Colonic mucosa (tissue), 4 donors: ENCODE data around the gene CCDC43. TPM values are rescaled to one million over a fixed set of nuclear protein-coding genes. Genes with fewer than 3 reads are reported as not detected.
"Not testable (repeated sequence)": the region's sequence is repeated elsewhere in the genome, so short reads cannot be mapped to it uniquely, and the experiment has no call there.

Experiments used
- DNase-seq: peaks from one replicate; pipeline ENCODE4 v3.0.0-alpha.2; 2020
- H3K27ac ChIP-seq: fragments of 200-600 bp; one replicate; pipeline ENCODE4 v1.8.0; 2021
- H3K27me3 ChIP-seq: fragments of 200-600 bp; one replicate; pipeline ENCODE4 v1.8.0; 2021
- H3K36me3 ChIP-seq: fragments of 200-600 bp; one replicate; pipeline ENCODE4 v1.8.0; 2021
- H3K4me1 ChIP-seq: fragments of 200-600 bp; one replicate; pipeline ENCODE4 v1.8.0; 2021; ENCODE audit warnings: mild to moderate bottlenecking
- H3K4me3 ChIP-seq: fragments of 200-600 bp; one replicate; pipeline ENCODE4 v1.8.0; 2021
- H3K9ac ChIP-seq, 2 donors: one replicate each; pipeline ENCODE4 v1.7.0; 2013; ENCODE audit warnings: control low read depth in 2 of 2, low read depth in 2 of 2, low read length in 2 of 2
- H3K9me3 ChIP-seq: fragments of 200-600 bp; one replicate; pipeline ENCODE4 v1.8.0; 2021
- intact Hi-C: fragments of 100-400 bp; cut with DNase I; formaldehyde crosslinking; loops from one replicate; pipeline ENCODE4 v1.14.1; 2022
- total RNA-seq, 2 donors: library from RNA; stranded (reverse); fragmentation: NEBNext Ultra II Directional in 1 of 2; extraction: Animal tissue kit (Norgen Biotek cat#: 25700) in 1 of 2; gene quantifications; one replicate each; pipeline ENCODE4 v1.2.1, GENCODE V29; 2021
- TF ChIP-seq, protein P1 (sequence below): fragments of 200-600 bp; IDR thresholded peaks from one replicate; pipeline ENCODE4 v1.8.0; 2022; ENCODE audit warnings: antibody characterized with exemption, mild to moderate bottlenecking
- donor health status: healthy.
- donor health status: DM: no; HTN: no; CAD: no.
- donor health status: DM: no; HTN: no; CAD: no.

The CCDC43 gene, protein sequence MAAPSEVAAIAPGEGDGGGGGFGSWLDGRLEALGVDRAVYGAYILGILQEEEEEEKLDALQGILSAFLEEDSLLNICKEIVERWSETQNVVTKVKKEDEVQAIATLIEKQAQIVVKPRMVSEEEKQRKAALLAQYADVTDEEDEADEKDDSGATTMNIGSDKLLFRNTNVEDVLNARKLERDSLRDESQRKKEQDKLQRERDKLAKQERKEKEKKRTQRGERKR
- total RNA-seq: 10 to 100 TPM; 22.2 to 25.5 TPM

DNA sequence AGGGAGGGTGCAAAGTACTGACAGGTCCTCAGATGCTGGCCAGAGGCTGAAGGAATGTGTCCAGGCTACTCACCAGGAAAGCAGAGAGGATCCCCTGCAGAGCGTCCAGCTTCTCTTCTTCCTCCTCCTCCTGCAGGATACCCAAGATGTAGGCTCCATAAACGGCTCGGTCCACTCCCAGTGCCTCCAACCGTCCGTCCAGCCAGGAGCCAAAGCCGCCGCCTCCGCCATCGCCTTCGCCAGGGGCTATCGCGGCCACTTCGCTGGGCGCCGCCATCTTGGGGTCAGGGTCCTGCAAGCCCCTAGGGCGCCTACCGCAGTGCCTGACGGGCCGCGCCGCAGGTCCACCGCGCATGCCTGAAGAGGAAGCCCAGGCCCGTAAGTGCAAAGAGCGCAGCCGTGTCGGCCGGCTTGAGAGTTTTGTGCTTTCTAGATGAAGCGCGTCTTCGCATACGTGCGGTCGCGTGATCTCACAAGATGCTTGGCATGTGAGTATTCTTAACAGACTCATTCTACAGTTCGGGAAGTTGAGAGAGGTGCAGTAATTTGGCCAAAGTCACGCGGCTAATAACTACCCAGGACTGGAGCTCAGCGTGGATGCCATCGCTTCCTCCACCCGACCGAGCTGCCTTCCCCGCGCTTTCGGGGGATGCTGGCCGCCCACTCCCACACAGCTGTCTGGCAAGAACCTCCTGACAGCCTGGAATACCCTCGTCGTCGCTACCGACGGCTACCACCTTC lies at the start of gene CCDC43:
TSS of gene CCDC43 (minus strand) at position 300 of the 741 bp plus-strand sequence. CDS start at position 277, 23 bp downstream.
- TF ChIP-seq, protein P1, sequence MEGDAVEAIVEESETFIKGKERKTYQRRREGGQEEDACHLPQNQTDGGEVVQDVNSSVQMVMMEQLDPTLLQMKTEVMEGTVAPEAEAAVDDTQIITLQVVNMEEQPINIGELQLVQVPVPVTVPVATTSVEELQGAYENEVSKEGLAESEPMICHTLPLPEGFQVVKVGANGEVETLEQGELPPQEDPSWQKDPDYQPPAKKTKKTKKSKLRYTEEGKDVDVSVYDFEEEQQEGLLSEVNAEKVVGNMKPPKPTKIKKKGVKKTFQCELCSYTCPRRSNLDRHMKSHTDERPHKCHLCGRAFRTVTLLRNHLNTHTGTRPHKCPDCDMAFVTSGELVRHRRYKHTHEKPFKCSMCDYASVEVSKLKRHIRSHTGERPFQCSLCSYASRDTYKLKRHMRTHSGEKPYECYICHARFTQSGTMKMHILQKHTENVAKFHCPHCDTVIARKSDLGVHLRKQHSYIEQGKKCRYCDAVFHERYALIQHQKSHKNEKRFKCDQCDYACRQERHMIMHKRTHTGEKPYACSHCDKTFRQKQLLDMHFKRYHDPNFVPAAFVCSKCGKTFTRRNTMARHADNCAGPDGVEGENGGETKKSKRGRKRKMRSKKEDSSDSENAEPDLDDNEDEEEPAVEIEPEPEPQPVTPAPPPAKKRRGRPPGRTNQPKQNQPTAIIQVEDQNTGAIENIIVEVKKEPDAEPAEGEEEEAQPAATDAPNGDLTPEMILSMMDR: no peak
- no peaks in the 10 kb centered on the region for H3K27me3 ChIP-seq
- peak within 1 kb of the TSS; percentile 84 for H3K4me3 ChIP-seq
- H3K36me3 ChIP-seq: no peaks in the 10 kb centered on the region
- peak; percentile 93 for DNase-seq
- H3K27ac ChIP-seq: peak within 1 kb of the TSS; percentile 68
- H3K9ac ChIP-seq: peak within 1 kb of the TSS; percentile 87 to 95
- H3K9me3 ChIP-seq: no peaks in the 10 kb centered on the region
- intact Hi-C loops: no loop called here
- H3K4me1 ChIP-seq: no peaks in the 10 kb centered on the region

DNA sequence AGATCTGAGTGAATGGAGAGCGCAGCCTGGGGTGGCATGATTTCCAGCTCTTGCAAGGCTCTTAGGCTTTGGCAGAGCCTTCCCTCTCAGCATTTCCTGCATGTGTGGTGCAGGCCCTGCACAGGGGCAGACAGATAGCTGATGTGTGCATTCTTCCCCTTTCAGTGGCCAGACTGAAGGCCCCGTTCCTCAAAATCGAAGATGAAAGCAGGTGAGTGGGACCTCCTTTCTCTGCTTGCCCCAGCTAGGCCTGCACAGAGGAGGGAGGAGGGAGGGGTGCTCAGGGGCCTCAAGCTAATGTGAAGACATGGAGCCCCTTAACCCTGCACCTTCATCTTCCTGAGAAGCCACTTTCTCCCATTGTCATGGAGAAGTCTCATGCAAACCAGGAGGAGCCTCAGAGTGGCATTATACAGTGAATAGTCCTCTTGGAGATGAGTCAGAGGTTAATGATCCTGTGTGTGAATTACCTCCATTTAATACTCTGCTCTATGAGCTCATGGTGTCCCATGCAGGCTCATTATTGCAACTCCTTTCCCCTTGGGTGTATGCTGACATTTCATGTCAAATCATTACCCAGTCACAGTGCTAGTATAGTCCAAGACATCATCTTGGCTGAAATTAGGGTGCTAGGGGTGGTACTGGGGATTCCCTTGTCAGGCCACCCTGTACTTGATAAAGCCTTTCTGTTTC lies 48.8 kb upstream of the CCDC43 start:
- intact Hi-C loops: no loop called here
- TF ChIP-seq, protein P1: no peak
- no peak for DNase-seq

GRCh38 chr17:44736551-44737240 lies 47.1 kb upstream of the CCDC43 start:
- Histone ChIP-seq H3K4me3 (no peak overlapping the region), H3K27me3 (no peaks in the 10 kb centered on the region), H3K27ac (no peak overlapping the region), H3K36me3 (no peaks in the 10 kb centered on the region), H3K9me3 (no peaks in the 10 kb centered on the region), H3K9ac (no peak overlapping the region), H3K4me1 (no peaks in the 10 kb centered on the region)
- TF ChIP-seq, protein P1: no peak
- intact Hi-C loops: no loop called here
- DNase-seq: no peak

More for the DNA sequence above, 48.8 kb upstream of the CCDC43 start:
- Histone ChIP-seq H3K4me3 (no peak overlapping the region), H3K27me3 (no peaks in the 10 kb centered on the region), H3K27ac (no peak overlapping the region), H3K9me3 (no peaks in the 10 kb centered on the region), H3K4me1 (no peaks in the 10 kb centered on the region), H3K36me3 (no peaks in the 10 kb centered on the region), H3K9ac (no peak overlapping the region)

DNA sequence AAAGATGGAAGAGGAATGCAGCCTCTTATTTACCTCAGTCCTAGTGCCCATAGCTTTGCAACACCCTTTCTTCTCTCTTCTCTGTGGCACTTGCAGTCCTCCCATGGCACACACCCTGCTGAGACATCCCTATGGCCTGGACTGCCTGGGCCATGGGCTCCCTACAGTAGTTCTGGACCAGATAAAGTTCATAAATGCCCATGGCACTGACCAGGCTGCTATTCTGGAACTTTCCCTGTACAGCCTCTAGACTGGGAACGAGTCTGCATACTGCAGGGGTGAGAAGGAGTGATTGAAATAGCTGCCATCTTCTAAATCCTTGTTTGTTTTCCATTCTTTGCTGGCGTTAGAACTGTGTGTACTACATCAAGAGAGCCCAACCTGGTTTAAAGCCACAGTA lies 44.7 kb upstream of the CCDC43 start:
- Histone ChIP-seq H3K27ac (no peak overlapping the region), H3K27me3 (no peaks in the 10 kb centered on the region), H3K36me3 (no peaks in the 10 kb centered on the region), H3K9ac (no peak overlapping the region), H3K4me1 (no peaks in the 10 kb centered on the region), H3K9me3 (no peaks in the 10 kb centered on the region), H3K4me3 (no peak overlapping the region)
- intact Hi-C loops: no loop called here
- TF ChIP-seq, protein P1: no peak
- no peak for DNase-seq

- no peak overlapping the region for H3K27ac ChIP-seq
- intact Hi-C loops: no loop called here
- no peak for DNase-seq
- H3K36me3 ChIP-seq: no peaks in the 10 kb centered on the region
- no peaks in the 10 kb centered on the region for H3K9me3 ChIP-seq
- no peaks in the 10 kb centered on the region for H3K27me3 ChIP-seq
- no peaks in the 10 kb centered on the region for H3K4me1 ChIP-seq
- TF ChIP-seq, protein P1: no peak
- H3K4me3 ChIP-seq: no peak overlapping the region
- H3K9ac ChIP-seq: no peak overlapping the region
Observed at GRCh38 chr17:44733753-44734152, 44.2 kb upstream of the CCDC43 start.

DNA sequence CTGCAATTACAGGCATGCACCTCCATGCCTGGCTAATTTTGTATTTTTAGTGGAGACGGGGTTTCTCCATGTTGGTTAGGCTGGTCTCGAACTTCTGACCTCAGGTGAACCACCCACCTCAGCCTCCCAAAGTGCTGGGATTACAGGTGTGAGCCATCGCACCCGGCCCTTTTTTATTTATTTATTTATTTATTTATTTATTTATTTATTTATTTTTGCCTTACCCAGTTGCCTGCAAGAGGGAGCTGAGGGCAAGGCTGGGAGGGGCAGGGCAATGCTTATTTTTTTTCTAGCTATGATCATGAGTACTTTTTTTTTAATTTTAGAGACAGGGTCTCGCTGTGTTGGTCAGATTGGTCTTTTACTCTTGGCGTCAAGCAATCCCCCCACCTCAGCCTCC lies 36.5 kb upstream of the CCDC43 start:
- DNase-seq, H3K27me3 ChIP-seq, H3K4me3 ChIP-seq, intact Hi-C loops, H3K36me3 ChIP-seq, H3K9ac ChIP-seq, H3K9me3 ChIP-seq, H3K27ac ChIP-seq, H3K4me1 ChIP-seq: not testable (repeated sequence)
